Upper lobe of right lung (tissue), 1 donor: ENCODE data around the gene ICE1. TPM values are rescaled to one million over a fixed set of nuclear protein-coding genes. Genes with fewer than 3 reads are reported as not detected.
"Not testable (repeated sequence)": the region's sequence is repeated elsewhere in the genome, so short reads cannot be mapped to it uniquely, and the experiment has no call there.

Experiments used
- ATAC-seq: fragments of 200-7000 bp; cut with Tn5 transposase; one replicate; pipeline ENCODE4 v1.9.1; 2020; ENCODE audit warnings: mild to moderate bottlenecking, moderate library complexity
- DNase-seq: peaks from one replicate; pipeline ENCODE4 v3.0.0-alpha.2; 2020
- H3K27ac ChIP-seq: fragments of 200-600 bp; one replicate; pipeline ENCODE4 v1.8.0; 2022
- H3K27me3 ChIP-seq: fragments of 200-600 bp; one replicate; pipeline ENCODE4 v1.8.0; 2022; ENCODE audit warnings: mild to moderate bottlenecking
- H3K36me3 ChIP-seq: fragments of 200-600 bp; one replicate; pipeline ENCODE4 v1.8.0; 2022
- H3K4me1 ChIP-seq: fragments of 200-600 bp; one replicate; pipeline ENCODE4 v1.8.0; 2022
- H3K4me3 ChIP-seq: fragments of 200-600 bp; one replicate; pipeline ENCODE4 v1.8.0; 2022; ENCODE audit warnings: mild to moderate bottlenecking
- H3K9me3 ChIP-seq: fragments of 200-600 bp; one replicate; pipeline ENCODE4 v1.8.0; 2022
- CTCF ChIP-seq: fragments of 200-600 bp; IDR thresholded peaks from one replicate; pipeline ENCODE4 v1.8.0; 2022; ENCODE audit warnings: antibody characterized with exemption
- intact Hi-C: fragments of 100-400 bp; cut with DNase I; formaldehyde crosslinking; loops from one replicate; pipeline ENCODE4 v1.11.0; 2022
- total RNA-seq: library from RNA; stranded (reverse); fragmentation: NEBNext Ultra II Directional; extraction: Animal tissue kit (Norgen Biotek cat#: 25700); gene quantifications from one replicate; pipeline ENCODE4 v1.2.1, GENCODE V29; 2021
- donor health status: DM: no; HTN: yes; CAD: no; lungs with severe emphysema.

Gene ICE1
- total RNA-seq, 1 donor from 2014 or later: 28.5 TPM

DNA sequence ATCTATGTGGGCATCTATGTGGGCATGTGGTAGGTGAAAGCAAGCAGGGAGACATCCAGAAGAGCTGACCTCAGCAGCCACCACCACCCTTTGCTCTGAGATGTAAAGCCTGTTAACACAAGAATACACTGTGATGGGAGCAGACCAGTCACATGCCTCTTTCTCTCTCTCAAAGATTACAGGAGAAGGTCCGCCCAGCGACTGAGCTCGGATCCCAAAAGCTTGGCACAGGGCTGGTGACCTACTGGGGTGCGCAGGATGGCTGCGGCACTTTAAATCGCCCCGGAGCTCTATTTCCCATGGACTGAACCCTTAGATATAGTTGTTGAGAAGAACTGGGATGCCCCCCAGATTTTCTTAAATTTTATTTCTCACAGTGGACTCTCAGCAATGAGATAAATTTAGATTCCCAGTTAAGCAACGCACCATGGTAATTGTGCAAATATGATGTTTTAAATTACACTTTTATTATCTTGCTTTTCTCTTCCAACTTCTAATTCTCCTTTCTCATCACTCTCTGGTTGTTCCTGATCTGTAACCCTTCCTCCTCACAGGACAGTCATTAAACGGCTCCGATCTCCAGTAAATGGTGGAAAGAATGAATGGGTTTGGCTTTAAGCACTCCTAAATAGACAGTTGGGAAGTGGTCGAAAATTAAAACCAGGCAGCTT, 37.7 kb upstream of the ICE1 start:
- no peak for TF ChIP-seq CTCF
- no peak for DNase-seq
- Histone ChIP-seq H3K4me1 (no peaks in the 10 kb centered on the region), H3K27me3 (no peaks in the 10 kb centered on the region), H3K27ac (no peak overlapping the region), H3K9me3 (no peaks in the 10 kb centered on the region), H3K4me3 (no peak overlapping the region), H3K36me3 (no peaks in the 10 kb centered on the region)
- intact Hi-C loops: no loop called here
- no peak for ATAC-seq

DNA sequence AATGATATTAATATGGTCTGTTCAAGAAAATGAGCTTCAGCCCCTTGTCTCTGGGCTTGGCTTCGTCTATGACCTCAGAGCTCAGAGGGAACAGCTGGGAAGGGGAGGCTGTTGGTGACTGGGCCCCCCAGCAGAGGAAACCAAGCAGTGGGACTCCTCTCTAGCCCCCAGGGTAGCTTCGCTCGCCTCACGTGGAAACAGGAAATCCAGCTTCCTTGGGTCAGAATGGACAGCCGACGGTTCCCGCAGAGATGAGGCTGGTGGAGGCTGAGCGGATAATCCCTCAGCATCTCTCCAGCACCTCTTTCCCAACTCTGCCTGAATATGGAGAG, 37.2 kb upstream of the ICE1 start:
- H3K4me1 ChIP-seq: no peaks in the 10 kb centered on the region
- H3K36me3 ChIP-seq: no peaks in the 10 kb centered on the region
- intact Hi-C loops: no loop called here
- TF ChIP-seq CTCF: no peak
- no peak for DNase-seq
- ATAC-seq: no peak
- H3K9me3 ChIP-seq: no peaks in the 10 kb centered on the region
- H3K27me3 ChIP-seq: no peaks in the 10 kb centered on the region
- H3K4me3 ChIP-seq: no peak overlapping the region
- no peak overlapping the region for H3K27ac ChIP-seq

DNA sequence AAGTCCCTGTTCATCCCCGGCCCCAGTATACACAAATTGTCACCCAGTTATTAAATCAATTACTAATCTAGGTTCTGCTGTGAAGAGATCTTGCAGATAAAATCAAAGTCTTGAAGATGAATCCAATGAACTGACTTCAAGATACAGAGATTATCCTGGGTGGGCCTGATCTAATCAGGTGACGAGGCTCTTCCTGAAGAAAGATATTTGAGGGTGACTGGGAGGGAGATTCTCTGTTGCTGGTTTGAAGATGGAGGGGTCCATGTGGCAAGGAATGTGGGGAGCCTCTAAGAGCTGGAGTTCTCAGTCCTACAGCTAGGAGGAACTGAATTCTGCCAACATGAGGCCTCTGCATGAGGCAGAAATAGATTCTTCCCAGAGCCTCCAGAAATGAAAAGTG, 36.1 kb upstream of the ICE1 start:
- H3K27me3 ChIP-seq: no peaks in the 10 kb centered on the region
- H3K36me3 ChIP-seq: no peaks in the 10 kb centered on the region
- no peak for DNase-seq
- no peak overlapping the region for H3K4me3 ChIP-seq
- ATAC-seq: no peak
- intact Hi-C loops: no loop called here
- H3K9me3 ChIP-seq: no peaks in the 10 kb centered on the region
- H3K4me1 ChIP-seq: no peaks in the 10 kb centered on the region
- no peak for TF ChIP-seq CTCF
- H3K27ac ChIP-seq: no peak overlapping the region

DNA sequence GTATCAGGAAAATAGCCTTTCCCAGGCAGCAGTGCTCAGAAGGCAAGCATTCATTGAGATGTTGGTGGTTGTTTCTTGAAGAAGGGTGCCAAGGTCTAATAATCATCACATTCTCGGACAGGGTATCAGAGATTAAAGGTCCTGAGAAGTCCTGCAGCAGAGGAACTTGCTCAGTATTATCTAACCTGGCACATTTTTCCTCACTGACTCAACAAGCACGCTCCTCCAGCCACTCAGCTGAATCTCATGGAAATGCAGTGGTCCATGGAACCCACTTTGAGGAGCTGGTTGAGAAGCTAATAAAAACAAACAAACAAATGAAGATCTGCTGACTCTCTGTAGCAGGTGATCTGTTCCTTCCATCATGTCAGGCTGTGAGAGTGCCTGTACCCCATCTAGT, 35.3 kb upstream of the ICE1 start:
- Histone ChIP-seq H3K27me3 (no peaks in the 10 kb centered on the region), H3K9me3 (no peaks in the 10 kb centered on the region), H3K4me1 (no peaks in the 10 kb centered on the region), H3K4me3 (no peak overlapping the region), H3K36me3 (no peaks in the 10 kb centered on the region), H3K27ac (no peak overlapping the region)
- DNase-seq: no peak
- intact Hi-C loops: no loop called here
- no peak for TF ChIP-seq CTCF
- ATAC-seq: no peak

DNA sequence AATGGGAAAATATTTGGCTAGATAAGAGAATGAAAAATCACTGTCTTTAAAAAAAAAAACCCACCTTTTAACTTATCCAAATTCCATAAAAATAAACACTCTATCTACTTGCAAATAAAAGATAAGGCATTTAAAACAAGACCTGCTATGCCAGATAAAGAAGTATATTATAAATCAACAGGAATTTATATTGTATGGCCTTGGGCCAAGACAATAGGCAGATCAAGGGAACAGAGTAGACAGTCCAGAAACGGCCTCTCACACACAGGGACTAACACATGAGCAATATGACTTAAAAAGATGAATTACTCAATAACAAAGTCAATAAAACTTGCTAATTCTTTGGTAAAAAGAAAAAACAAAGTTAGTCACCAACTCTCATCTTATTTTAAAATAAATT, 34.7 kb upstream of the ICE1 start:
- Histone ChIP-seq H3K27ac (no peak overlapping the region), H3K4me3 (no peak overlapping the region), H3K27me3 (no peaks in the 10 kb centered on the region), H3K36me3 (no peaks in the 10 kb centered on the region), H3K9me3 (no peaks in the 10 kb centered on the region), H3K4me1 (no peaks in the 10 kb centered on the region)
- DNase-seq (no peak), ATAC-seq (no peak)
- TF ChIP-seq CTCF: no peak
- intact Hi-C loops: no loop called here

DNA sequence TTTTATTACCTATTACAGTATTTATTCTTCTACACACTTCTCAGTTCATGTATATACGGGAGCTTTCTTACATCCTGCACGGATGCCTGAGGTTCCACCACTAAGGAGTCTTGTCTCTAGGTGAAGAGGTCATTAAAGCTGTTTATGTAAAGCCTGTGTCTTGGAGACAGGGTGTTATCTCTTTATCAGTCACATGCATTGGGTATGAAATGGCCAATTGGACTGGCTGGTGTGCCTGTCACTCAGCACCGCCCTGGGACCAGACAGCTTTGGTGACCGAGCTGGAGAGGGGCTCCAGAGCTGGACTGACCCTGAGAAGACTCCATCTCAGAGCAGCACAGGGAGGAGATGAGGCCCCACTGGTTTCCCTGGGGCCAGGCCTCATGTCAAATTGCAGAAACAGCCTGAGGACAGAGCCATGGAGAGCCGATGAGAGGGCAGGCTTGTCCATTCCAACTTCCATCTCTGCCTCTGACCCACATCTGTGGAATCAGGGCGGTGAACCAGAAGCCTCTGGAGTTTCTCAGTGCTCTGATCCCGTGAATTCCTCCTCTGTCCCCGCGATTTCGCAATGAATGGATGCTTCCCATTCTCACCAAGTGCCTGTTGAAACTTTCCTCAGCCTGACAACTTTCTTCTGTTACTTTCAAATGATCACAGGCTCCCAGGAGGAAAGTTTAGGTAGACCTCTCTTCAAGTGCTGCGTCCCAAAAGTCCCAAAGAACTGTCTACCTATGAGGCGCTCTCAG, 32.2 kb upstream of the ICE1 start:
- H3K27ac ChIP-seq, DNase-seq, H3K9me3 ChIP-seq, H3K36me3 ChIP-seq, H3K27me3 ChIP-seq, H3K4me1 ChIP-seq, intact Hi-C loops, H3K4me3 ChIP-seq: not testable (repeated sequence)
- peak; percentile 42 for ATAC-seq

DNA sequence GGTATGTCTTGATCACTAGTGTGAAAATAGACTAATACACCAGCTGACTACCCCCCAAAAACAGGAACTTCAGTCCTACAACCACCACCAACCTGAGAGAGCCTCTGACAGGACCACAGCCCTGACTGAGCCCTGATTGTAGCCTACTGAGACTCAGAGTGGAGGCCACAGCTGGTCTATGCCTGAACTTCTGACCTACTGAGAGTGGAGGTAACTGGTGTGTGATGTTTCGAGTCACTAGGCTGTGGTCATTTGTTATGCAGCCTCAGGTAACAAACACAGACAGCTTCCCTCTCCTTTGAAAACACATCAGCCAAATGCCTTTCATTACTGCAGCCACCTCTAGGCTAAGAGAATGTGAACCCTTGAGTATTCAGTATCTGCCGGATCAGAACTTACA, 30.0 kb upstream of the ICE1 start:
- H3K27ac ChIP-seq, H3K27me3 ChIP-seq, H3K4me1 ChIP-seq, DNase-seq, intact Hi-C loops, H3K4me3 ChIP-seq, H3K9me3 ChIP-seq, ATAC-seq, H3K36me3 ChIP-seq: not testable (repeated sequence)
